Measurements from ENCODE around the gene MYZAP.

GRCh38 chr15:57671636-57672035 lies 79.9 kb downstream of the MYZAP start:
- TF ChIP-seq NANOG (IDR thresholded peaks at IDR 0.05; ENCODE audit: insufficient read depth, low read depth, low read length, poor library complexity, severe bottlenecking) (no peak), YY1 (IDR thresholded peaks at IDR 0.05; ENCODE audit: low read depth, low read length) (no peak), POLR2A (IDR thresholded peaks at IDR 0.05; ENCODE audit: control extremely low read depth in 1 of 2, low read depth in 2 of 2, low read length in 2 of 2) (no peak)

Measured in H1 (cell line).